Measurements from ENCODE around the gene RGS6.

DNA sequence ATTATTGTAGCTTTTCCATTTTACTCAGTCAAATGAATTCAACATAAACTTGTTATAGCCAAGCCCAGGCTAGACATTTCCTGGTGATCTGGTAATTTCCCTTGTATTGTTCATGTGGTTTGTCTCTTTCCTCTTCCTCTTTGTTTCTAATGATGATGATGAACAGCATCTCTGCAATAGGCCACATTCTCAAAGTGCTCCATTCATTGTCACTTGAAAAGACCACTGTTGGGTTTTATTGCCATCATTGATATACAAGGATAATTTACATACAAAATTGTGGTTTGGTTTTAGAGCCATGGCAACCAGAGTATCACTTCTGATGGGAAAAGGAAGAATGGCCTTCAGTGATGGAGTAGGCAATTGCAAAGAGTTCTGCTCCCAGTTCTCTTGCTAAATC lies 379.3 kb downstream of the RGS6 start:
- TF ChIP-seq, protein P1, sequence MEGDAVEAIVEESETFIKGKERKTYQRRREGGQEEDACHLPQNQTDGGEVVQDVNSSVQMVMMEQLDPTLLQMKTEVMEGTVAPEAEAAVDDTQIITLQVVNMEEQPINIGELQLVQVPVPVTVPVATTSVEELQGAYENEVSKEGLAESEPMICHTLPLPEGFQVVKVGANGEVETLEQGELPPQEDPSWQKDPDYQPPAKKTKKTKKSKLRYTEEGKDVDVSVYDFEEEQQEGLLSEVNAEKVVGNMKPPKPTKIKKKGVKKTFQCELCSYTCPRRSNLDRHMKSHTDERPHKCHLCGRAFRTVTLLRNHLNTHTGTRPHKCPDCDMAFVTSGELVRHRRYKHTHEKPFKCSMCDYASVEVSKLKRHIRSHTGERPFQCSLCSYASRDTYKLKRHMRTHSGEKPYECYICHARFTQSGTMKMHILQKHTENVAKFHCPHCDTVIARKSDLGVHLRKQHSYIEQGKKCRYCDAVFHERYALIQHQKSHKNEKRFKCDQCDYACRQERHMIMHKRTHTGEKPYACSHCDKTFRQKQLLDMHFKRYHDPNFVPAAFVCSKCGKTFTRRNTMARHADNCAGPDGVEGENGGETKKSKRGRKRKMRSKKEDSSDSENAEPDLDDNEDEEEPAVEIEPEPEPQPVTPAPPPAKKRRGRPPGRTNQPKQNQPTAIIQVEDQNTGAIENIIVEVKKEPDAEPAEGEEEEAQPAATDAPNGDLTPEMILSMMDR (IDR thresholded peaks at IDR 0.05; ENCODE audit: insufficient read depth, low read depth, low read length): no peak
- no peak for TF ChIP-seq EZH2 (IDR thresholded peaks at IDR 0.05; ENCODE audit: insufficient read depth, low read length)

All from astrocyte (in vitro differentiated cells and primary cell).